NCI-H82 treated with DMSO at 0.1 percent for 48 hours (cell line): ENCODE measurements around the gene SGK2.

ENCODE experiments used
- DNase-seq: peaks from one replicate; lab custom pipeline; 2025; ENCODE audit not compliant: unreplicated experiment; lab: John Stamatoyannopoulos, UW

The SGK2 gene

DNA sequence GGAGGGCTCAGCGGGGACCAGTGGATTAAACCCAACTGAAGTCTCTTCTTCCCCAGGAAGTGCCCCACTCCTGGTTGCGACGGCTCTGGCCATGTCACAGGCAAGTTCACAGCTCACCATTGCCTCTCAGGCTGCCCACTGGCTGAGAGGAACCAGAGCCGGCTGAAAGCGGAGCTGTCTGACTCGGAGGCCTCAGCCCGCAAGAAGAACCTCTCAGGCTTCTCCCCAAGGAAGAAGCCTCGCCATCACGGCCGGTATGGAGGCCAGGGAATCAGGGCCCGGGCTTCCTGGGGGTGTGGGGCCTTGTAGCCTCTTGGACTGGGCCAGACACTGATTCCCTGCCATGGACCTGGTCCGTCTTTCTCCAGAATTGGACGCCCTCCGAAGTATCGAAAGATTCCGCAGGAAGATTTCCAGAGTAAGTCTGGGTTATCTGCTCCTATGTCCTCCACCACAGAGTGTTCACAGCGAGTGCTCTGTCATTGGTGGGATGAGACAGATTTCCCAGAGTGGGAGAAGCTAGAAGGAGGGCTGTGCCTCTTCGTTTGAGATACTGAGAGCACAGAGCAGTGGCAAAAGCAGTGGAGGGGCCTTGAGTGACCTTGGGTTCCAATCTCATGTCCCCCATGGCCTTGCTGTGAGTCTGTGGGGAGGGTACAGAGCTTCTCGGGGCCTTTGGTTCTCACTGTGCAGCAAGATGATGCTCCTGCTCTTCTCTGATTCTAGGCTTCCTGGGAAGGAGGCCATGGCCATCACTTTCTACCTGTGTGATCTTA is 22.6 kb upstream of the SGK2 start:
- DNase-seq: no peak

DNA sequence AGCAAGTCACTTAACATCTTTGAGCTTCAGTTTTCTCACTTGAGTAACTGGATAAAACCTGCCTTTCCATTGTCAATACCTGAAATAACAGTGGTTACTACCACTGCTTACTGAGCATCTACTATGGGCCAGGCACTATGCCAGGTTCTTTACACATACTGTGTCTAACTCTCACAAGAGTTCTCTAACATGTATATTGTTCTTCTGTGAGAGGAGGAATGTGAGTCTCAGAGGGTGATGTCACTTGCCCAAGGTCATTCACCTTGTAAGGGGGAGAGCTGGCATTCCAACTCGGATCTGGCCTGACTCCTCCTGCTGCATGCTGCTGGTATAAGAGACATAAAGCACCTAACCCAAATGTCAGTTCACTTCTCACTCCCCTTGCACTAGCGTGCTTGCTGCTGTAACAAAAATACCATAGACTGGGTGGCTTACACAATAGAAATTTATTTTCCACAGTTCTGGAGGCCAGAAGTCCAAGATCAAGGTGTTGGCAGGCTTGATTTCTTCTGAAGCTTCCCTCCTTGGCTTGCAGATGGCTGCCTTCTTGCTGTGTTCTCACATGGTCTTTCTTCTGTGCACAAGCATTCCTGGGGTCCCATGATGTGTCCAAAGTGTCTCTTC is 21.9 kb upstream of the SGK2 start:
- no peak for DNase-seq

DNA sequence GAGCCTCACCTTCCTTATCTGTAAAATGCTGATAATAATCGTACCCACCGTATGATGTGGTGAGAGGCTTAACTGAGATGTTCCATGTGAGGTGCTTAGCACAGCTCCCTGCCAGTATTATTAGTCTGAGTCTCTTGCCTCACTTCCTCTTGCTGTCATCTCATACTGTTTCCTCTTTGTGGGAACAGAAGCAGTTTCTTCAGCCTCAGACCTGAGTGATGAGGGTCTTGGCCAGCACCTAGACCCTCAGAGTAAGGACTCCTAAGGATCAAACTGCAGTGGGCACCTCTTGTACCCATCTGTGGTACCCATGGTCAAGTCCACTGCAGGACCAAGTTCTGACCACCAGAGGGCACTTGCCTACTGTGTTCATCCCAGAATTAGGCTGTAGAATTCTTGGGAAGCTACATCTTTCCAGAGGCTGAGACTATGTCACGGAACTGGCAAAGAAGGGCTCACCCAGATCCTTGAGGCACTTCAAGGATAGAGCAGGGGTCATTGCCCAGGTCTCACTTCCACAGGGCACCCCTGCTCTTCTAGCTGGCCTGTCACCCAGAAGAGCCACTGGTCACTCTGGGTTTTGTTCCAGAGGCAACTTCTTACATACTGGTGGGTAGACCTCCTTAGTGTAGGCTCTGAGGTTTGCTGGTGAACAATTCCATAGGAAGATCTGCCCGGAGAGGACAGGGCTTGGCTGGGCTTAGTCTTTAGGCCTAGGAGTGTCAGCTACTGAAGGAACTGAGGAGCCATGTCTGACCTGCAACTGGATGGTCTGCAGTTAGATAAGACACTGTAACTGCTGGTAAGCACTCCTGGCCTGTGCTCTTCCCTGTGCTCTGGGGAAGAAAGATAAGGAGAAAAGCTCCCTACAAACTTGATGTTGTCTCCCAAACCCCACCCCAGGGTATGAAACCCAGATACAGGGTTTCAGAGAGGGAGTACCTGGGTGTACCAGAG is 20.6 kb upstream of the SGK2 start:
- DNase-seq: peak; percentile 2

DNA sequence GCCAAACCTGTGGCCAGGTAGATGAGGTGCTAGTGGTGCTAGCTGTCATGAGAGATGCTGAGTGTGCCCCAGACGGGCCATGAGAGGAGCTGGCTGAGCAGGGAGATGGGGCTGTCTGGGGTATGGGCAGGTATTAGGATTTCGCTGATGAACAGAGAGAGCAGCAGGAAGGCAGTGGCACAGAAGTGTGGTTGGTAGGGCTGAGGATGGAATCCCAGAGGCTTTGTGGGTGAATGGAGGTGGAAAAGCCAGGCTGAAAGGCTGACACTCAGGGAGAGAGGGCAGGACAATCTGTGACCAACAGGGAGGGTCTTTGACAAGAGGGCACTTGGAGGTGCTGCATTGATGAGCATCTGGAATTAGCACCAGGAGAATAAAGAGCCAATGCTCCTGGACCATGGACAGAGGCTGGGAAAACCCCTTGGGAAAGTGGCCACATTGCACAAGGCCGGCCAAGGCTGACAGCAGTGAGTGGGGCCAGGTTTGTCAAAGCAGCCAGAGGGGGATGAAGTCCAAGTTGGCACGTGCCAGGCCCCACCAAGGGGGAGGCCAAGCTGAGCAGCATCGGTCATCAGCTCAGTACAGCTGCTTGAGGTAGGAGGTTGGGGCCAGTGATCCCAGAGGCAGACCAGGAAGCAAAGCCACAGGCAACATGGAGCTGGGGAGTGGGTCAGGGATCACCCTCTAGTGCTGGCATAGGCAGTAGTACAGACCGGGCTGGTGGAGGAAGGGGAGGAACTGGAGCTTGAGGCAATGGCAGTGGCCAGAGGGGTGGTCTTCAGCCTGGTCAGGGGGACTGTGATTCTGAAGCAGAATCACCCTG is 19.7 kb upstream of the SGK2 start:
- no peak for DNase-seq

DNA sequence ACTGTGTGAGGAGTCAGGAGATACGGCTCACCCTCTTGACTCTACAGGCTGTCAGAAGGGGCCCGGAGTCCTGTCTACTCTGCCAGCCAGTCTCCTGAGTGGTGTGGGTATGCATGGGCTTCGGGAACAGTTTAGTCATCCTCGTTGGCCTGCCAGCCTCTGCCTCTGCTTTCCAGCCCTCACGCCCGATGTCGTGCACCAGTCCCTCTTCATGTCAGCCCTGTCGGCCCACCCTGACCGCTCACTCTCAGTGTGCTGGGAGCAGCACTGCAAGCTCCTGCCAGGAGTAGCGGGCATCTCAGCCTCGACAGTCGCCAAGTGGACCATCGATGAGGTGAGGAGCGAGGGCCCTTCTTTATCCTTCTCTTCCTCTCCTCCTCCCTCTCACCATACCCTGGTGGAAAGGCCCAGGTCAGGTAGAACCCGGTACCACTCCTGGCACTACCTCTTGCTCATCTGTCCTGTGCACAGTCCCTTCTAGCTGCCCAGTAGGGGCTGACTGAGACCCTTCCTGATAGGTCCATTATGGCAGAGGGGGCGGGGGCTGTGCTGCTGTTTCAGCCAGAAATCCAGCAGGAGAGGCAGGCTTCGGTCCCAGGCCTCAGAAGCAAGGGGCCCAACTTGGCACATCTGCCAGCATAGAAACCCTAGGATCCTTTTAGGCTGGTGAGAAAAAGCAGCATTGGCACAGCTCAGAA is 18.7 kb upstream of the SGK2 start:
- DNase-seq: no peak

DNA sequence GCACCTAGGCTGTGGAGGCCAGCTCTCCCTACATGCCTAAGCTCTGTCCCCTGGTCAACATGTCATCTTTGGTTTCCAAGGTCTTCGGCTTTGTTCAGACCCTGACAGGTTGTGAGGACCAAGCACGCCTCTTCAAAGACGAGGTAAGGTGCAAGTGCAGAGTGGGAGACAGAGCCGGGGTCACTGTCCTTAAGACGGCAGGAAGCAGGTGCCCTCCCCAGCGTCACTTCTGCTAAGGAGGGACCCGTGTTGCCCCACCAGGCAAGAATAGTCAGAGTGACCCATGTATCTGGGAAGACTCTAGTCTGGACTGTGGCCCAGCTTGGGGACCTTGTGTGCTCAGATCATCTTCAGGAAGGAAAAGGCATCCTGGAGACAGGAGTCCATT is 18.2 kb upstream of the SGK2 start:
- DNase-seq: no peak

DNA sequence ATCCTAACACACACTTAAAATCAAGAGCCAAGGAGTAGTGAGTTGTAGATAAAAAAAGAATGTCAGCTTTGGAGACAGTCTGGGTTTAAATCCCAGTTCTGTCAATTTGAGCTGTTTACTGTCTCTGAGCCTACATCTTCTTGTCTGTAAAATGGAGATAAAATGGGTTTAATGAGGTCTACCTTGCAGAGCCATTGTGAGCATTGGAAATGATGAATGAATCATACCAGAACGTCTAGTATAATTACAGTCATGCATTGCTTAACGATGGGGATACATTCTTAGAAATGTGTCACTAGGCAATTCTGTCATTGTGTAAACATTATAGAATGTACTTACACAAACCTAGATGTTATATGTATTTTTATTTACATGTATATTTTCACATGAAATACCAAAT is 17.6 kb upstream of the SGK2 start:
- DNase-seq: no peak

DNA sequence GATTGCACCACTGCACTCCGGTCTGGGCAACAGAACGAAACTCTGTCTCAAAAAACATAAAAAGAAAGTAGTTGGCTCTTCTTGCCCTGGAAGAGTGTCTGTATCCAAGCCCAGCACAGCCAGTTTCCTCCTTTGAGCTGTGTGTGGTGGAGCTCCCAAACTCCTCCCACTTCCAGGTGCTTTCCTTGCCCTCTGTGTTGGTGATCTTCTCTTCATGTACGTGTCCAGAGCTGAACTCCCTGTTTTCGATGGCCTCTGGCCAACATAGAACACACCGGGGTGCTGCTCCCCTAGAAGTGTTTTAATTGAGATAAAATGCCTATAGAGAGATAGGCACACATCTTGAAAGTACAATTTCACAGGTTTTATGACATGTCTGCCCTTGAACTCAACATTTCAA is 16.7 kb upstream of the SGK2 start:
- no peak for DNase-seq

DNA sequence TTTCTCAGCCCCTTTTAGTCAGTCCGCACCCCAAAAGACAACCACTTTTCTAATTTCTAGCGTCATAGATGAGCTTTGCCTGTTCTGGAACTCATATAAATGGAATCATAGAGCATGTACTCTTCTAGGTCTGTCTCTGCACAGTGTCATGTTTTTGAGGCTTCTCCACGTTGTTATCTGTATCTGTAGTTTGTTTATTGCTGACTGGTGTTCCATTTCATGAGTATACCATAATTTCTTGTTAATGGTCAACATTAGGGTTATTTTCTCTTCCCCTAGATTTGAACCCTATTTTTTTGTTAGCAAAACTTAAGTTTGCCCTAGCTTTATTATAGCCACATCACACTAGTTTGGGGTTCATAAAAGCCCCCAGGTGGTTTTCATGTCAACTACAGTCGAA is 16.2 kb upstream of the SGK2 start:
- no peak for DNase-seq

DNA sequence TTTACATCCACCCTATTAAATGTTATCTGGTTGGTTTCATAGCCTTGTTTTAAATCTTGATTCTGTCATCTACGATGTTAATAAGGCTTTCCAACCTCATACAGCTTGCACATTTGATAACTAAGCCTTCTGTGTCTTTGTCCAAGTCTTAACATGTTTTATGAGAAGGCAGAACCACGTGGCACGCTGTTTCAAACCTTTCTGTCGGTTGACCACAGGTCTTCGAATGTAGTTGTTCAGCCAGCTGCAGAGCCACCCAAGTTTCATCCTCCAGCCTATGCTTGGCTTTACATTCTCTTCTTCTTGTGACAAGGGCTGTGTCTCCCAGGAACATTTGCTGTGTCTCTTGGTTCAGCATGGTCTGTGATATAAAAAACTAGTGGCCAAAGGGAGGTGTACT is 15.7 kb upstream of the SGK2 start:
- no peak for DNase-seq

DNA sequence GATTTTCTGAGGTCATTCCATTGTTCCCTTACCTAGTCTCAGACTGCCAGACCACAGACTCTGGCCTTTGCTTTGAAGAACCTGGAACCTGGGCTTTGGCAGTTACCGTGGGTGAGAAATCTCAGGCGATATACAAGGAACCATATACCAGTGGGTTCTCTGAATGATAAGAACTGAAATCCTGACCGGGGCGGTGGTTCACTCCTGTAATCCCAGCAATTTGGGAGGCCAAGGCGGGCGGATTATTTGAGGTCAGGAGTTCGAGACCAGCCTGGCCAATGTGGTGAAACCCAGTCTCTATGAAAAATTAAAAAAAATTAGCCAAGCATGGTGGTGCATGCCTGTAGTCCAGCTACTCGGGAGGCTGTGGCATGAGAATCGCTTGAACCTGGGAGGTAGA is 14.3 kb upstream of the SGK2 start:
- DNase-seq: no peak

DNA sequence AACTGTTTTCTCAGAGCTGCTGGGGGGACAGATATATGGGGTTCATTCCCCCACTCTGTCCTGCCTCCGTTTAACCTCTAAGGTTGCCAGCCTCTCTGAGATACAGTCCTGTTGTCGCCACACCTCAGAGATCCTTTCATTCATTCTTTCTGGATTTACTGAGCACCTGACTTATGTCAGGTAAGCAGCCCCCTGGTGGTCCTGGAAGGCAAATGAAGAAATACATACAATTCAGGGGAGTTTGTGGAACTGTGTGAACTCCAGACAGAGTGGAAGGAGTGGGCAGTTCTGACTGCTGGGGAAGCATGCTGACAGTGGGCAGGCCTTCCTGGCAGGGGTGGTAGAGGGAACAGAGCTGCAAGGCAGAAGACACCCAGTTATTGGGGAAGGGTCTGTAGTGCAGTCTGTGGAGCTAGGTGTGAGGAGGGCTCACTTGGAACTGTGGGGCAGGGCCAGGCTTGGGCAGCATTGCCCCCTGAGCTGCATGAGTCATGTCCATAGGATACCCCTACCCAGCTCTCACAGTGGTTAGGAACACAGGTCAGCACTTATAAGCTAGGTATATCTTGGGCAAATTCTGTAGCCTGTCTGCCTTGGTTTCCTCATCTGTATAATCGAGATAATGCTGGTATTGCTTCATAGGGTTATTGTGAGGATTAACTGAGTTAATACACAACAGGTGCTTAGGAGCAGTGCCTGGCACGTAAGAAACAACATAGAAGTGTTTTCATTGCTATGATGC is 12.8 kb upstream of the SGK2 start:
- no peak for DNase-seq

DNA sequence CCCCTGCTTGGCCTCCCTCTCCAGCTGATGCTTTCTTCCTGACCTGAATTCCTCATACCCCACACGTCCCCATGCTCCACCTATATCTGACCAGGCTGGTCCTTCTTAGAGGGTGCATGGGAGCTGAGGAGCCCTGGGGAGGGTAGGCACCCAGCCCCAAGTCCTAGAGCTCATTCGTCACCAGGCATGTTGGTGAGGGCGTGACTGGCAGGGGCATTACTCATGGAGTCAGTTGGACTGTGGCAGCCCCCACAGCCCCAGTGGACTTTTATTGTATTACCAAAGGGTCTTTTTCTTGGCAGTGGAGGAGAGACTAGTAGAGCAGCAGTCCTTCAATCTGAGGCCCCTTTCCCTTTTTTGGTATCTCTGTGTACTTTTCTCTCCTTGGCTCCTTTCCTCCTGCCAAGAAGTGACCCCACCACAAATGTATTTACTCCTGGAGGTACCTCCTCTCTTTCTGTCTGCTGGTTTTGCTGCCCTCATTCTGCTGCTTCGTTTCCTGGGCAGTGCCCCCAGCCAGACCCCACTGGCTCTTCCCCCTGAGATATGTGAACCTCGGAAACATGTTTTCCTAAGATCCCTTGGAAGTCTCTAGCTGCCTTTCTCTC is 10.4 kb upstream of the SGK2 start:
- no peak for DNase-seq

DNA sequence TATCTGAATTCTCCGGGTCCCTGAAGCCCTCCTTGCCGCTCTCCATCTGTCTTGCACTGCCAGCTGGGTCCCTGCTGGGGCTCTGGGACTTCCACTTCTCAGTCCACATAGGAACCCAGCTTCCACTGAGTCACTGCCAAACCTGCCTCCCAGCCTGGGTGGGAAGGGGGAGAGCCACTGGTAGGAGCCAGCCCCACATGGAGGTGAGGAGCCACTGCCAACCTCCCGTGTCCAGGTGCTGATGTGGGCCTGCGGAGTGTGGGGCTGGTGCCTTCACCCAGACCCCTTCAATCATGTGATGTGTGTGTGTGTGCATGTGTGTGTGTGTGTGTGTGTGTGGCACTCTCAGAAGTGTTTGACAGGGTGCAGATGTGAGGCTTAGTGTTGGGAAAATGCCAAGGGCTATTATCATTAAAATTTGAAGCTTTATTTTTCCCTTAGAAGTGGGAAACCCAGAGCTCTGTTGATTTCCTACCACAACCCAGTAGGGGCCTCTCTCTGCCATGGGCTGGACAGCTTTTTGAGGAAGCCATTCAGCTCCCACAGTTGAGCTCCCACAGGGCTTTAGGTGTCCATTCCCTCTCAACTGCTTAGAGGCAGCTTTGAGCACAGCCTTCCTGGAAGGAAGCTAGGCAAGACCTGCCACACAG is 9.3 kb upstream of the SGK2 start:
- DNase-seq: no peak

DNA sequence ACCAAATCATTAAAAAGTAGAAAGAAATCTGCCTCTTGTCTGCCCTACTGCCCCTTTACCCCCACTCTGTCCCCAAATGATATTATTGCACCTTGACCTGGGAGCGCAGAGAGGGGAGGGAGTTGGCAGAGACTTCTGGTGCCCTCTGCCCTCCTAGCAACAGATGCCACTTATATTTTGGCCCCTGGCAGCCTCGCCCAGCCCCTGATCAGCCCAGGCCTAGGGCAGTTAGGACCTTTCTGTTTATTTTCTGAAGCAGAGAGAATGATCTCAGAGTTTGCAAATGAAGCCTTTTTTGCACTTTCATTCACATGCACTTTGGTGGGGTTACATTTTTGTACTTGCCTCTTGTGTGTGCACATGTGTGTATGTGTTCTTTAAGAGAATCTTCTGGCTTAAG is 8.4 kb upstream of the SGK2 start:
- DNase-seq: no peak

DNA sequence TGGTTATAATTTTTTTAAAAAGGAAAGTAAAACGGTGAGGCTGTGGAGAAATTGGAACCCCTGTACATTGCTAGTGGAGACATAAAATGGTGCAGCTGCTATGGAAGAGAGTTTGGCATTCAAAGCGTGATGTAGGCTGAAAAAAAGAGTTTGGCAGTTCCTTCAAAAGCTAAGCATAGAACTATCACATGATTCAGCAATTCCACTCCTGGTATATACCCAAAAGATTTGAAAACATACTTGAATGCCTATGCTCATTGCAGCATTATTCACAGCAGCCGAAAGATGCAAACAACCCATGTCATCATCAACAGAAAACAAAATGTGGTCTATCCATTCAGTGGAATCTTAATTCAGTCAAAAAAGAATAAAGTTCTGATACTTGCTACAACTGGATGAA is 4.5 kb upstream of the SGK2 start:
- no peak for DNase-seq

DNA sequence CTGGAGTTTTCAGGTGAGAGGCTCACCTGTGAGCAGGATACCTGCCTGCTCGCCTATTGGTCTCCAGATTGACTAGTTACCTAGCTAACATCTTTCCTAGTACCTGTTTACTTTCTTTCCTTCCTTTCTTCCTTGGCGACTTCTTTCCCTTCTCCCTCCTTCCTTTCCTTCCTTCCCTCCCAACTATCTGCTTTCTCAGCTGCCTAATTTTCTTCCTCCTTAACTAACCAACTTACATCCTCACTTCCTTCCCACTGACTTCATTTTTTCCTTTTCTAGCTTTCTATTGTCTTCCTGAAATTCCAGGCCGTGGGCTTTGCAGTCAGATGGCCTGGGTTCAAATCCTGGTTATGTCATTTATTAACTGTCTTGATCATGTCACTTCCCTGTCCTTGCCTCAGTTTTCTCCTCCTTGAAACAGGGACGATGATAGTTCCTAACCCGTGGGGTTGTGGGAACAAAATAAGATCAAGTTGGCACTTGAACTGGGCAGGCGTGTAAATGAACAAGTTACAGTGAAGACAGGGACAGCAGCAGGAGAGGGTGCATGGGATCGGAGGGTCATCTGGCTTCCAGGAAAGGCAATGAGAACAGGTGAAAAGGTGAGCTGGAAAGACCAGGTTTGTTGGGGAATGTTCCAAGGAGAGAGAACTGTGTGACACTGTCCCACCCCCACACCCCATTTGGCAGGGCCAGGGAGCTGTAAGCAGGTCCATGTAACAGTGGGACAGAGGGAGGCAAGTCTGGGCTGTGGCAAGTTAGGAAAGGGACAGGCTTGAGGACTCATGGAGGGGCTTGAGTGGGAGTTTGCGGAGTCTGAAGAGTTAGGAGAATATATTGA is 540 bp downstream of the SGK2 start:
- no peak for DNase-seq

DNA sequence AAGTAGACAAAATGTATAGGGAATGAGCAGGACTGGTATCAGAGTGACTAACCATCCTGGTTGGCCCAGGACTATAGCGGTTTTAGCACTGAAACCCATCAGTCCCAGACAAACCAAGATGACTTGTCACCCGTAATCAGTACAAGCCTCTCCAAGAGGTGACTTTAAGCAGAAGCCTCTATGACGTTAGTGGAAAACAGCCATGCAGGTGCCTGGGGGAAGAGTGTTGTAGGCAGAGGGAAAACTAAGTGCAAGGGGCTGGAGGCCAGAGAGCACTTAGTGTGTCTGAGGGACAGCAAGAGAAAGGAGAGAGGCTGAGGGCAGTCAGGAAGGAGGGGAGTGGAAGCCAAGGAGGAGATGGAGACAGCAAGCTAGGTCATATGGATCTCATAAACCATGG is 2.1 kb downstream of the SGK2 start:
- DNase-seq: no peak
